Mesodermal cell (in vitro differentiated cells): ENCODE measurements around the gene GTF2F1.
"Not testable (repeated sequence)": the region's sequence is repeated elsewhere in the genome, so short reads cannot be mapped to it uniquely, and the experiment has no call there.

ENCODE experiments used
- H3K27ac ChIP-seq: 2 replicates; pipeline ENCODE4 v1.7.0; 2013; ENCODE audit warnings: mild to moderate bottlenecking, low read depth, low read length, moderate library complexity; ENCODE audit not compliant: severe bottlenecking
- H3K36me3 ChIP-seq: 2 replicates; pipeline ENCODE4 v1.7.1; 2013; ENCODE audit warnings: mild to moderate bottlenecking, low read length, moderate library complexity; ENCODE audit not compliant: control insufficient read depth, insufficient read depth
- H3K4me1 ChIP-seq: one replicate; pipeline ENCODE4 v1.7.1; 2013; ENCODE audit warnings: mild to moderate bottlenecking, low read length; ENCODE audit not compliant: insufficient read depth, control insufficient read depth, poor library complexity, severe bottlenecking
- H3K4me3 ChIP-seq: 2 replicates; pipeline ENCODE4 v1.7.0; 2013; ENCODE audit warnings: low read length, control low read depth, mild to moderate bottlenecking; ENCODE audit not compliant: insufficient read depth, poor library complexity, severe bottlenecking; ENCODE audit errors: extremely low read depth
- H3K9me3 ChIP-seq: 2 replicates; pipeline ENCODE4 v1.7.1; 2013; ENCODE audit warnings: mild to moderate bottlenecking, low read length, moderate library complexity; ENCODE audit not compliant: control insufficient read depth
- WGBS, 2 experiments: methylation state at CpG; one replicate each; pipeline ENCODE4 v1.1.5; 2013; ENCODE audit warnings: missing lambda C conversion rate in 2 of 2; ENCODE audit not compliant: insufficient coverage in 2 of 2; 5-methylcytosine and 5-hydroxymethylcytosine counted together

GTF2F1 gene

GRCh38 chr19:6362351-6362801 is 30.6 kb downstream of the GTF2F1 start:
- Histone ChIP-seq H3K9me3 (no peaks in the 10 kb centered on the region), H3K4me1 (peaks cover 7% of the 10 kb centered on the region), H3K27ac (no peak overlapping the region), H3K4me3 (peak overlapping the region; percentile 74), H3K36me3 (peaks cover 38% of the 10 kb centered on the region)
- WGBS, 2 experiments: 65 to 66% methylated on average over 11 of the region's 11 CpGs

GRCh38 chr19:6362027-6362350 is 31.0 kb downstream of the GTF2F1 start:
- 0 to 2% methylated on average over 4 to 7 of the region's 7 CpGs for WGBS, 2 experiments
- Histone ChIP-seq H3K27ac (no peak overlapping the region), H3K9me3 (no peaks in the 10 kb centered on the region), H3K4me1 (peaks cover 7% of the 10 kb centered on the region), H3K36me3 (peaks cover 34% of the 10 kb centered on the region), H3K4me3 (peak overlapping the region; percentile 74)

GRCh38 chr19:6360857-6361216 is 32.1 kb downstream of the GTF2F1 start:
- not testable (repeated sequence) for H3K27ac ChIP-seq, H3K9me3 ChIP-seq, H3K4me1 ChIP-seq
- Histone ChIP-seq H3K36me3 (peaks cover 23% of the 10 kb centered on the region), H3K4me3 (peak overlapping the region; percentile 74)
- WGBS, 2 experiments: 89 to 96% methylated on average over 5 to 10 of the region's 10 CpGs

GRCh38 chr19:6360445-6360844 is 32.5 kb downstream of the GTF2F1 start:
- H3K9me3 ChIP-seq: not testable (repeated sequence)

GRCh38 chr19:6359568-6360341 is 33.2 kb downstream of the GTF2F1 start:
- WGBS, 2 experiments: 84 to 85% methylated on average over 2 to 4 of the region's 5 CpGs
- H3K4me1 ChIP-seq: peaks cover 7% of the 10 kb centered on the region
- H3K27ac ChIP-seq: no peak overlapping the region
- peaks cover 14% of the 10 kb centered on the region for H3K36me3 ChIP-seq
- H3K9me3 ChIP-seq: no peaks in the 10 kb centered on the region
- no peak overlapping the region for H3K4me3 ChIP-seq

More at GRCh38 chr19:6360445-6360844, 32.5 kb downstream of the GTF2F1 start:
- H3K36me3 ChIP-seq: peaks cover 19% of the 10 kb centered on the region
- not testable (repeated sequence) for H3K4me1 ChIP-seq, H3K27ac ChIP-seq, H3K4me3 ChIP-seq
- WGBS, 2 experiments: 80 to 96% methylated on average over 1 to 10 of the region's 12 CpGs

- Histone ChIP-seq H3K9me3 (no peaks in the 10 kb centered on the region), H3K27ac (no peak overlapping the region), H3K4me1 (peaks cover 7% of the 10 kb centered on the region), H3K36me3 (peaks cover 2% of the 10 kb centered on the region), H3K4me3 (no peak overlapping the region)
- WGBS, 2 experiments: 73 to 77% methylated on average over 4 to 7 of the region's 9 CpGs
These were observed 35.0 kb downstream of the GTF2F1 start for GRCh38 chr19:6358003-6358402.

GRCh38 chr19:6357174-6357573 is 35.8 kb downstream of the GTF2F1 start:
- Histone ChIP-seq H3K4me3 (no peak overlapping the region), H3K4me1 (no peaks in the 10 kb centered on the region), H3K9me3 (no peaks in the 10 kb centered on the region), H3K27ac (no peak overlapping the region), H3K36me3 (no peaks in the 10 kb centered on the region)
- 93 to 97% methylated on average over 13 of the region's 14 CpGs for WGBS, 2 experiments

- WGBS, 2 experiments: 80 to 97% methylated on average over 6 to 13 of the region's 46 CpGs
- H3K4me3 ChIP-seq, H3K9me3 ChIP-seq, H3K27ac ChIP-seq, H3K36me3 ChIP-seq, H3K4me1 ChIP-seq: not testable (repeated sequence)
These were observed 37.5 kb downstream of the GTF2F1 start for GRCh38 chr19:6355321-6356040.

- Histone ChIP-seq H3K4me3 (no peak overlapping the region), H3K4me1 (no peaks in the 10 kb centered on the region), H3K36me3 (no peaks in the 10 kb centered on the region), H3K9me3 (no peaks in the 10 kb centered on the region), H3K27ac (no peak overlapping the region)
- 90 to 100% methylated on average over 1 to 2 of the region's 4 CpGs for WGBS, 2 experiments
These were observed 38.8 kb downstream of the GTF2F1 start for GRCh38 chr19:6354098-6354674.

GRCh38 chr19:6352381-6353165 is 40.4 kb downstream of the GTF2F1 start:
- 91% methylated on average over 2 of the region's 2 CpGs; no CpG with 5 or more reads in 1 of the 2 experiments for WGBS, 2 experiments
- no peak overlapping the region for H3K4me3 ChIP-seq

More at GRCh38 chr19:6352381-6353165, 40.4 kb downstream of the GTF2F1 start:
- Histone ChIP-seq H3K9me3 (no peaks in the 10 kb centered on the region), H3K36me3 (no peaks in the 10 kb centered on the region), H3K4me1 (no peaks in the 10 kb centered on the region), H3K27ac (no peak overlapping the region)
